ENCODE results near the gene CEP83. TPM values are rescaled to one million over a fixed set of nuclear protein-coding genes. Genes with fewer than 3 reads are reported as not detected.

The CEP83 gene
- total RNA-seq, 1 donor from 2014 or later: 8.6 TPM

- ATAC-seq (no peak), DNase-seq (no peak)
- intact Hi-C loops (cut with micrococcal nuclease): no loop called here
Measured at GRCh38 chr12:94285943-94286582, 173.6 kb downstream of the CEP83 start.

- ATAC-seq: no peak
- intact Hi-C loops (cut with micrococcal nuclease): no loop called here
Measured at GRCh38 chr12:94284859-94285258, 174.8 kb downstream of the CEP83 start.

GRCh38 chr12:94284046-94284445 is 175.6 kb downstream of the CEP83 start:
- no peak for DNase-seq
- intact Hi-C loops (cut with micrococcal nuclease): no loop called here
- no peak for ATAC-seq

More at GRCh38 chr12:94284859-94285258, 174.8 kb downstream of the CEP83 start:
- no peak for DNase-seq

GRCh38 chr12:94282675-94283074 is 177.0 kb downstream of the CEP83 start:
- intact Hi-C loops (cut with micrococcal nuclease): no loop called here
- ATAC-seq (peak; percentile 28), DNase-seq (no peak)

- intact Hi-C loops (cut with micrococcal nuclease): no loop called here
- DNase-seq (no peak), ATAC-seq (no peak)
Measured at GRCh38 chr12:94280063-94280462, 179.6 kb downstream of the CEP83 start.

- intact Hi-C loops (cut with micrococcal nuclease): no loop called here
- peak; percentile 66 for ATAC-seq
Measured at GRCh38 chr12:94277426-94278000, 182.2 kb downstream of the CEP83 start.

GRCh38 chr12:94276725-94277124 is 182.9 kb downstream of the CEP83 start:
- no peak for ATAC-seq
- intact Hi-C loops (cut with micrococcal nuclease): no loop called here
- no peak for DNase-seq

More at GRCh38 chr12:94277426-94278000, 182.2 kb downstream of the CEP83 start:
- no peak for DNase-seq

GRCh38 chr12:94273272-94273671 is 186.4 kb downstream of the CEP83 start:
- no peak for DNase-seq
- intact Hi-C loops (cut with micrococcal nuclease): no loop called here
- ATAC-seq: no peak

GRCh38 chr12:94272280-94272679 is 187.4 kb downstream of the CEP83 start:
- DNase-seq (no peak), ATAC-seq (no peak)
- intact Hi-C loops (cut with micrococcal nuclease): no loop called here

GRCh38 chr12:94271351-94271750 is 188.3 kb downstream of the CEP83 start:
- ATAC-seq (no peak), DNase-seq (no peak)
- intact Hi-C loops (cut with micrococcal nuclease): no loop called here

GRCh38 chr12:94269316-94269999 is 190.2 kb downstream of the CEP83 start:
- ATAC-seq: no peak
- intact Hi-C loops (cut with micrococcal nuclease): no loop called here
- no peak for DNase-seq

- no peak for ATAC-seq
- DNase-seq: no peak
- intact Hi-C loops (cut with micrococcal nuclease): no loop called here
Measured at GRCh38 chr12:94267921-94268471, 191.7 kb downstream of the CEP83 start.

GRCh38 chr12:94267537-94267872 is 192.2 kb downstream of the CEP83 start:
- intact Hi-C loops (cut with micrococcal nuclease): no loop called here
- ATAC-seq: peak; percentile 19
- DNase-seq: no peak

- no peak for DNase-seq
- ATAC-seq: peak; percentile 8
- intact Hi-C loops (cut with micrococcal nuclease): no loop called here
Measured at GRCh38 chr12:94266796-94267536, 192.7 kb downstream of the CEP83 start.

- DNase-seq (no peak), ATAC-seq (no peak)
- intact Hi-C loops (cut with micrococcal nuclease): no loop called here
Measured at GRCh38 chr12:94265966-94266745, 193.5 kb downstream of the CEP83 start.

- DNase-seq: no peak
- no peak for ATAC-seq
- intact Hi-C loops (cut with micrococcal nuclease): no loop called here
Measured at GRCh38 chr12:94265539-94265938, 194.1 kb downstream of the CEP83 start.

- intact Hi-C loops (cut with micrococcal nuclease): no loop called here
- no peak for ATAC-seq
Measured at GRCh38 chr12:94264736-94265485, 194.8 kb downstream of the CEP83 start.

GRCh38 chr12:94263905-94264561 is 195.6 kb downstream of the CEP83 start:
- intact Hi-C loops (cut with micrococcal nuclease): no loop called here

More at GRCh38 chr12:94264736-94265485, 194.8 kb downstream of the CEP83 start:
- DNase-seq: no peak

More at GRCh38 chr12:94263905-94264561, 195.6 kb downstream of the CEP83 start:
- no peak for DNase-seq
- ATAC-seq: no peak
